Osteoblast (primary cell): Measurements from ENCODE around the gene CDKL2. TPM values are rescaled to one million over a fixed set of nuclear protein-coding genes. Genes with fewer than 3 reads are reported as not detected.

ENCODE experiments used
- DNase-seq: peaks from one replicate; pipeline ENCODE4 v3.0.0; 2011; ENCODE audit warnings: low spot score, mixed read lengths; ENCODE audit not compliant: insufficient read length; ENCODE audit errors: missing footprints
- H2AFZ ChIP-seq: 2 replicates; pipeline ENCODE4 v1.6.0; 2011; ENCODE audit warnings: mild to moderate bottlenecking, low read length
- H3K27ac ChIP-seq: 2 replicates; pipeline ENCODE4 v1.5.1; 2011; ENCODE audit warnings: mild to moderate bottlenecking, low read depth, low read length, moderate library complexity
- H3K27me3 ChIP-seq: 2 replicates; pipeline ENCODE4 v1.6.0; 2012; ENCODE audit warnings: mild to moderate bottlenecking, control low read depth, inconsistent platforms, low read length, moderate library complexity; ENCODE audit not compliant: insufficient read depth
- H3K36me3 ChIP-seq: 2 replicates; pipeline ENCODE4 v1.5.1; 2011; ENCODE audit warnings: mild to moderate bottlenecking, low read length, control low read depth, moderate library complexity; ENCODE audit not compliant: insufficient read depth
- H3K4me1 ChIP-seq: 2 replicates; pipeline ENCODE4 v1.5.1; 2011; ENCODE audit warnings: mild to moderate bottlenecking, low read length, control low read depth, moderate library complexity; ENCODE audit not compliant: insufficient read depth
- H3K4me2 ChIP-seq: 2 replicates; pipeline ENCODE4 v1.6.0; 2011; ENCODE audit warnings: mild to moderate bottlenecking, low read length; ENCODE audit not compliant: insufficient read depth
- H3K4me3 ChIP-seq: fragments of 200-600 bp; sonication (generic); 3 replicates; pipeline ENCODE4 v1.5.1; 2012; ENCODE audit warnings: mild to moderate bottlenecking, low read length, inconsistent platforms; ENCODE audit not compliant: insufficient read depth
- H3K79me2 ChIP-seq: 2 replicates; pipeline ENCODE4 v1.6.0; 2012; ENCODE audit warnings: mild to moderate bottlenecking, low read length, control low read depth, inconsistent platforms; ENCODE audit not compliant: insufficient read depth
- H3K9me3 ChIP-seq: 2 replicates; pipeline ENCODE4 v1.5.1; 2011; ENCODE audit warnings: low read depth, low read length, control low read depth
- H4K20me1 ChIP-seq: 2 replicates; pipeline ENCODE4 v1.6.0; 2012; ENCODE audit warnings: mild to moderate bottlenecking, low read length, control low read depth; ENCODE audit not compliant: insufficient read depth
- total RNA-seq: library from RNA; depleted of rRNA; stranded (reverse); fragments of >200 nt; gene quantifications from 2 replicates; pipeline ENCODE4 v1.2.3, GENCODE V29; 2012
- TF ChIP-seq, protein P1 (sequence below): IDR thresholded peaks from 2 replicates; pipeline ENCODE4 v1.5.1; 2011; ENCODE audit warnings: mild to moderate bottlenecking, low read depth, low read length, moderate library complexity; ENCODE audit errors: extremely low read depth

CDKL2 gene
- total RNA-seq, 1 donor: 0.72 TPM

DNA sequence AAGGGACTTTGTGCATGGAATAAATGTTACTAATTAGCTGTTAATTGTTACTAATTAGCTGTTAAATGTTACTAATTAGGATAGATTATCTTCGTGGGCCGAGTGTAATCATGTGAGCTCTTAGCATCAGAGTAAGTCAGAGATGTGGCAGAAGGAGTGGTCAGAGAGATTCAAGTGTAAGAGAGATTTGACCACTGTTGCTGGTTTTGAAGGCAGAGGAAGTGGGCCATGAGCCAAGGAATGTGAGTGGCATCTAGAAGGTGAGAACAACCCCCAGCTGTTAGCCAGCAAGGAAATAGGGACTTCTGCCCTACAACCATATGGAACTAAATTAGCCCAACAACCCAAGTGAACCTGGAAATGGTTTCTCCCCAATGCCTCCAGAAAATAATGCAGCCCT, 46.3 kb downstream of the CDKL2 start:
- TF ChIP-seq, protein P1, sequence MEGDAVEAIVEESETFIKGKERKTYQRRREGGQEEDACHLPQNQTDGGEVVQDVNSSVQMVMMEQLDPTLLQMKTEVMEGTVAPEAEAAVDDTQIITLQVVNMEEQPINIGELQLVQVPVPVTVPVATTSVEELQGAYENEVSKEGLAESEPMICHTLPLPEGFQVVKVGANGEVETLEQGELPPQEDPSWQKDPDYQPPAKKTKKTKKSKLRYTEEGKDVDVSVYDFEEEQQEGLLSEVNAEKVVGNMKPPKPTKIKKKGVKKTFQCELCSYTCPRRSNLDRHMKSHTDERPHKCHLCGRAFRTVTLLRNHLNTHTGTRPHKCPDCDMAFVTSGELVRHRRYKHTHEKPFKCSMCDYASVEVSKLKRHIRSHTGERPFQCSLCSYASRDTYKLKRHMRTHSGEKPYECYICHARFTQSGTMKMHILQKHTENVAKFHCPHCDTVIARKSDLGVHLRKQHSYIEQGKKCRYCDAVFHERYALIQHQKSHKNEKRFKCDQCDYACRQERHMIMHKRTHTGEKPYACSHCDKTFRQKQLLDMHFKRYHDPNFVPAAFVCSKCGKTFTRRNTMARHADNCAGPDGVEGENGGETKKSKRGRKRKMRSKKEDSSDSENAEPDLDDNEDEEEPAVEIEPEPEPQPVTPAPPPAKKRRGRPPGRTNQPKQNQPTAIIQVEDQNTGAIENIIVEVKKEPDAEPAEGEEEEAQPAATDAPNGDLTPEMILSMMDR: no peak
- H3K79me2 ChIP-seq: no peaks in the 10 kb centered on the region
- H3K27me3 ChIP-seq: peaks cover 3% of the 10 kb centered on the region
- no peak overlapping the region for H3K27ac ChIP-seq
- no peaks in the 10 kb centered on the region for H3K36me3 ChIP-seq
- no peak for DNase-seq
- no peak overlapping the region for H3K4me3 ChIP-seq
- H2AFZ ChIP-seq: no peak overlapping the region
- no peaks in the 10 kb centered on the region for H4K20me1 ChIP-seq
- no peaks in the 10 kb centered on the region for H3K4me1 ChIP-seq
- H3K9me3 ChIP-seq: no peaks in the 10 kb centered on the region
- no peak overlapping the region for H3K4me2 ChIP-seq

GRCh38 chr4:75567725-75568124, 62.6 kb downstream of the CDKL2 start:
- Histone ChIP-seq H2AFZ (no peak overlapping the region), H3K9me3 (no peaks in the 10 kb centered on the region)

DNA sequence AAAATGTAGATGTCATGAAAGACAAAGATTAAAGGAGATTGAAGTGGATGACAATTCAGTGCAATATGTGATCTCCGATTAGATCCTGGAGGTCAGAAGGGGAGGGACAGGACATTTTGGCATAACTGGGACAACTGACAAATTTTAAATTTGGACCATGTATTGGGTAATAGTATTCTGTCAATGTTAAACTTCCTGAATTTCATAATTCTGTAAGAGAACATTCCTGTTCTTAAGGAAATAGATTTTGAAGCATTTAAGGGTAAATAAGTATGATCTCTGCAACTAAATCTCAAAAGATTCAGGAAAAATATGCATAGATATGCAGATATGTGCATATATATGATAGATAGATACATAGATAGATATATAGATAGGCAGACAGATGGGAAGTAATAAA, 63.4 kb downstream of the CDKL2 start:
- peaks cover 6% of the 10 kb centered on the region for H3K27me3 ChIP-seq
- H3K4me3 ChIP-seq: no peak overlapping the region
- TF ChIP-seq, protein P1: no peak
- H3K4me1 ChIP-seq: no peaks in the 10 kb centered on the region
- no peak overlapping the region for H3K27ac ChIP-seq
- no peaks in the 10 kb centered on the region for H3K9me3 ChIP-seq
- H4K20me1 ChIP-seq: no peaks in the 10 kb centered on the region
- no peaks in the 10 kb centered on the region for H3K79me2 ChIP-seq
- no peak for DNase-seq
- H2AFZ ChIP-seq: no peak overlapping the region
- H3K4me2 ChIP-seq: no peak overlapping the region
- no peaks in the 10 kb centered on the region for H3K36me3 ChIP-seq

More at GRCh38 chr4:75567725-75568124, 62.6 kb downstream of the CDKL2 start:
- TF ChIP-seq, protein P1: no peak
- Histone ChIP-seq H3K4me1 (no peaks in the 10 kb centered on the region), H3K4me3 (no peak overlapping the region), H3K79me2 (no peaks in the 10 kb centered on the region), H4K20me1 (no peaks in the 10 kb centered on the region), H3K27ac (no peak overlapping the region), H3K27me3 (peaks cover 10% of the 10 kb centered on the region), H3K4me2 (no peak overlapping the region), H3K36me3 (no peaks in the 10 kb centered on the region)
- DNase-seq: no peak

GRCh38 chr4:75565481-75565880, 64.8 kb downstream of the CDKL2 start:
- H3K79me2 ChIP-seq: no peaks in the 10 kb centered on the region
- H3K4me1 ChIP-seq: no peaks in the 10 kb centered on the region
- TF ChIP-seq, protein P1: no peak
- no peaks in the 10 kb centered on the region for H3K27me3 ChIP-seq
- H3K4me2 ChIP-seq: no peak overlapping the region
- no peak for DNase-seq
- no peaks in the 10 kb centered on the region for H3K36me3 ChIP-seq
- H3K9me3 ChIP-seq: no peaks in the 10 kb centered on the region
- H2AFZ ChIP-seq: no peak overlapping the region
- no peak overlapping the region for H3K4me3 ChIP-seq
- H3K27ac ChIP-seq: no peak overlapping the region
- no peaks in the 10 kb centered on the region for H4K20me1 ChIP-seq
